ENCODE measurements around the gene GJD3.

Gene GJD3

DNA sequence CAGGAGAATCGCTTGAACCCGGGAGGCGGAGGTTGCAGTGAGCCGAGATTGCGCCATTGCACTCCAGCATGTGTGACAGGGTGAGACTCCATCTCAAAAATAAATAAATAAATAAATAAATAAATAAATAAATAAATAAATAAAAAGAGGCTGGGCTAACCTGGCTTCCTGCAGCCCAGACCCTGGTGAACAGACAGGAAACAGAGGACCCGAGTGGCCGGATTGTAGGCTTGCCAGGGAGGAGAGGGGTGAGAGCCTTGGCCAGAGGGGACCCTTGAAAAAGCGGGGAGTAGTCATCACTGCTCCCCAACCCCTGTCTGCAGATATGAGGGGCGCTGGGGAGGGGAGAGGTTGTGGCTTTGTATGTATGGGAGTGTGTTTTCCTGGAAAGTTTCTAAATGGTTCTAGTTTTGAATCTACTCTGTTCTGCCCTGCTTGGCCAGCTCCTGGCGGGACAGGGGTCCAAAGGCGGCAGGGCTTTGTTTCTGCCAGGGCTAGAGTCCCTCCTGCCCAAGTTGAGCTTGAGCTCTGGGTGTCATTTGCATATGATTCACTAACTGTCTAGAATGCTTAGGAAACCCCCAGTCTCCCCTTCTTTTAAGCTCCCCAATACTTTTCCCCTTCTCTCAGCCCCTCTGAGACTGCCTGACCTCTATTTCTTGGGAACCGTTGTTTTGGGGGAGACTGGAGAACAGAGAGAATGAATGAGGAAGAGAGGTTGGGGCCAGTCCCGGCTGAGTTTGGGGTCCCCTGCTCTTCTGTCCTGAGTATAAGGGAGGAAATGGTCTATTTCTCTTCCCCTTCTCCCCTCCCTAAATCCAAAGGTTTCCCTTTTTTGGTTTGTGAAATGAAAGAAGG, 39.2 kb downstream of the GJD3 start:
- peak; percentile 67 for FAIRE-seq
- DNase-seq (ENCODE audit: insufficient read length) = no peak
- TF ChIP-seq TAF1 (IDR thresholded peaks at IDR 0.05; ENCODE audit: borderline replicate concordance, low read depth, low read length) (no peak), POLR2A (IDR thresholded peaks at IDR 0.05; ENCODE audit: low read depth, low read length) (peak; percentile 49; the same call in 1 of the 2 replicates), POLR2AphosphoS5 (IDR thresholded peaks at IDR 0.05; ENCODE audit: low read depth, low read length) (peak; percentile 56; the same call in 1 of the 2 replicates)

DNA sequence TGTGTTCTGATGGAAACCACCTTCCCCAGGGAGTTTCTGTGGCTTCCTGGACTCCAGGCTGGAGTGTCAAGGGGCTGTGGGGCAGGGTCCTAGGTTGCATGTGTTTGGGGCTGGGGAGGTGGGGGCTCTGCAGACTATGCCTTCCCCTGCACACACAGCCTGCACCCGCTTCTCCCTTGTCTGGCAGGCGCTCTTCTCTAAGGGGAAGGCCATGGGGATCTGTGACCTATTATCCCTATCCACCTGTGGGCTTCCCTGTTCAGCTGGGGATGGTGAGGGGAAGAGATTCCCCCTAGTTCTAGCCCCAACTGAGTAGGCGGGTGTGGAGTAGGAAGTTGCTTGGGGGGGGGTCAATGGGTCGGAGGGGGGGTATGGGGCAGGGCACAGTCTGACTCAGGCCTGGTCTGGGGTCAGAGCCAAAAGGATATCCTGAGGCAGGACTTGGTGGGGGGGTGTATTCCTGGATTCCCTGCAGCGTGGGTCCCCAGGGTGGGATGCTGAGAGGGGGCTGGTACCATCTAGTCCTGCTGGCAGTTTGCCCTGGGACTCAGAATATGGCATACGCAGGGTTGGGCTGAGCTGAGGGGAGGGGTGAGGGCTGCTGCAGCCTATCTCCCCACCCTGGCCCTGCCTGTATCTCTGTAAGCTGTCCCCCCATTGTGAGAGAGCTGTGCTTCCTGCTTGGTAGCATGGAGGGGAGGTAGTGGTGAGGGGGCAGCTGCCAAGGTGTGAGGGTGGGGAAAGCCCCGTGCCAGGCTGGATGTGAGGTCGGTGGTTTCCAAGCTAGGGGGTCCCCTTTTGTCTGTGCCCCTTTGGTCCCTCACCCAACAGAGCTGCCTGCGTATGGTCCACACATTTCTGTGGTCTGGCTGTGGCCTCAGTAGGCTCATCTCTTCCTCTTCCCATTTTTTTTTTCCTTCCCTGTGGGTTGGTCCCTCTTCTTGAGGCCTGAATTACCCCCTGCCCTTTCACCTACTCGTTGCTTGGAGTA, 40.9 kb downstream of the GJD3 start:
- DNase-seq (ENCODE audit: insufficient read length) (no peak), FAIRE-seq (peak; percentile 78)
- TF ChIP-seq POLR2A (IDR thresholded peaks at IDR 0.05; ENCODE audit: low read depth, low read length) (peak; percentile 49; the same call in 1 of the 2 replicates), TAF1 (IDR thresholded peaks at IDR 0.05; ENCODE audit: borderline replicate concordance, low read depth, low read length) (no peak), POLR2AphosphoS5 (IDR thresholded peaks at IDR 0.05; ENCODE audit: low read depth, low read length) (peak; percentile 52; the same call in 1 of the 2 replicates)

DNA sequence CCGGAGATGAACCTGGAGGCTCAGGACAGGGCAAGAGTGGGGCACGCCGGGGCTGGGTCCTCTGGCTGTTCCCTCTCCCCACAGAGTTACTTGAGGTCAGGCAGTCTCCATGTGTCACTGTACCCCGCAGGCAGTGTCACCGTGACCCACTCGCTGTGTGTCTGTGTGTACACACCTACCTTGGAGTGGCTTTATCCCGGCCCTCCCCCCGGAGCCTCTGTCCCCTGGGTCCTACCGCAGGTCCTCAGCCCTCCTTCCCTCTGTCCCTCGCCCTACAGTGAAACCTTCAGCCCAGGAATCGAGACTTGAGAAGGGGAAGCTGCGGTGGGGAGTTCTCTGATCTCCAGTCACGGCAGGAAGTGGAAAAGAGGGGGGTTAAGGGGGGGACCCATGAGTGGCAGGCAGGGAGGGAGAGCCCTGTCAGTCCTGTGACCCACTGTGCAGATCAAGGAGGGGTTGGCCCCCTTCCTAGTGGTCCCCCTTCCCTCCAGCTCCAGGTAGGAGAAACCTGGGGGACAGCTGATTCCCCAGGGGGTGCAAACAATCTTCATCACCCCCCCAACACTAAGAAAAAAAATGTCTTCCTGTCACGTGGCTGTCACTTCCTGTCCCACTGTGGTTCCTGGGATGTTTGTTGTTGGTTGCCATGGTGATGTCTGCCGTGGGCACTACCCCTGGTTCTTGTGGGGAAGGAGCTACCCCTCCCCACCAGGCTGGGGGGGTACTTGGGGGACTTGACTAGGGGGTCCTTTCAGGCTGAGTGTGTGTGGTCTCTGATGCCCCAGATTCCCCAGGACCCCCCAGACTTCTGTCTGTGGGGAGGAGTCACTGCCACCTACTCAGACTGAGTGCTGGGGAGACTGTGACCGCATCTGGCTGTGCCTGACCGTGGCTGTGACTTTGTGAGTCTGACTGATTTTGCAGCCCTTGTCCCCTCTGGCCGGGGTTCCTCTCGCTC, 41.9 kb downstream of the GJD3 start:
- DNase-seq (ENCODE audit: insufficient read length) (peak; percentile 81), FAIRE-seq (peak; percentile 95)
- peak; percentile 66; the same call in 1 of the 2 replicates for TF ChIP-seq TAF1 (IDR thresholded peaks at IDR 0.05; ENCODE audit: borderline replicate concordance, low read depth, low read length)
- peak; percentile 89 for TF ChIP-seq POLR2AphosphoS5 (IDR thresholded peaks at IDR 0.05; ENCODE audit: low read depth, low read length)
- peak; percentile 84; the same call in 1 of the 2 replicates for TF ChIP-seq POLR2A (IDR thresholded peaks at IDR 0.05; ENCODE audit: low read depth, low read length)

DNA sequence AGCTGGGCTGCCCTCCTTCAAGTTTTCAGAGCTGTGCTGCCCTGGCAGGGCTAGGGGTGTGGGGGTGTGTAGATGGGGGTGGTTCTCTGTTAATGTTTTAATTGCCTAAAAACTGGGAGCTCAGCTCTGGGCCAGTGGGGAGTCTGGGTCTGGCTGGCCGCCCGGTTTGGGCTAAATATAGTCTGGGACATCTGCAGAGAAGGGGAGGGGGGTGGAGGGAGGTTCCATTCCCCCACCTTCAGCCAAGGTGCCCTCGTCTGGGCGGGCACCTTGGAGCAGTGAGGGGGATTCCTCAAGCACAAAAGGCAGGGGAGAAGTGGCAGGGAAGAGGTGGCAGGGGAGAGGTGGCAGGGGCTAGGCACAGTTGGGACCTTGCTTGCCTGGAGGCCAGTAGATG, 42.6 kb downstream of the GJD3 start:
- no peak for DNase-seq (ENCODE audit: insufficient read length)
- TF ChIP-seq POLR2A (IDR thresholded peaks at IDR 0.05; ENCODE audit: low read depth, low read length) (no peak), POLR2AphosphoS5 (IDR thresholded peaks at IDR 0.05; ENCODE audit: low read depth, low read length) (no peak), TAF1 (IDR thresholded peaks at IDR 0.05; ENCODE audit: borderline replicate concordance, low read depth, low read length) (no peak)
- no peak for FAIRE-seq

DNA sequence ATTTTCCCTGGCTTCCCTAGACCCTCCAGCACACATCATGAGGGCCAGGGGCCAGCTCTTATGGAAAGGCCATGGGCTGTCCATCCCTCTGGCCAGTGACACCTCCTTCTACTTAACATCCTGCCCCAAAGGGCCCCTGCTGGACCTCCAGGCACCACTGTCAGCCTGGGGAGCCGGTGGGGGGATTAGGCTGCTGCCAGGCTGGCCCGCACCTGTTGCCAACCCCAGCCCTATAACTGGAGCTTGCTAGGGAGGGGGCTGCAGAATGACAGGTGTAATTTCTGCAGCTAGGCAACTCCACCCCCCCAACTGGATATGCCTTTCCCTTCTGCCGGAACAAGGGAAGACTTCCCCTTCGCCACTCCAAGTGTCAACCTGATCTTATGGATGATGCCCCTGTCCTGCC, 43.0 kb downstream of the GJD3 start:
- no peak for TF ChIP-seq POLR2AphosphoS5 (IDR thresholded peaks at IDR 0.05; ENCODE audit: low read depth, low read length)
- TF ChIP-seq TAF1 (IDR thresholded peaks at IDR 0.05; ENCODE audit: borderline replicate concordance, low read depth, low read length) = no peak
- TF ChIP-seq POLR2A (IDR thresholded peaks at IDR 0.05; ENCODE audit: low read depth, low read length) = no peak
- DNase-seq (ENCODE audit: insufficient read length) = no peak
- FAIRE-seq = peak; percentile 46

DNA sequence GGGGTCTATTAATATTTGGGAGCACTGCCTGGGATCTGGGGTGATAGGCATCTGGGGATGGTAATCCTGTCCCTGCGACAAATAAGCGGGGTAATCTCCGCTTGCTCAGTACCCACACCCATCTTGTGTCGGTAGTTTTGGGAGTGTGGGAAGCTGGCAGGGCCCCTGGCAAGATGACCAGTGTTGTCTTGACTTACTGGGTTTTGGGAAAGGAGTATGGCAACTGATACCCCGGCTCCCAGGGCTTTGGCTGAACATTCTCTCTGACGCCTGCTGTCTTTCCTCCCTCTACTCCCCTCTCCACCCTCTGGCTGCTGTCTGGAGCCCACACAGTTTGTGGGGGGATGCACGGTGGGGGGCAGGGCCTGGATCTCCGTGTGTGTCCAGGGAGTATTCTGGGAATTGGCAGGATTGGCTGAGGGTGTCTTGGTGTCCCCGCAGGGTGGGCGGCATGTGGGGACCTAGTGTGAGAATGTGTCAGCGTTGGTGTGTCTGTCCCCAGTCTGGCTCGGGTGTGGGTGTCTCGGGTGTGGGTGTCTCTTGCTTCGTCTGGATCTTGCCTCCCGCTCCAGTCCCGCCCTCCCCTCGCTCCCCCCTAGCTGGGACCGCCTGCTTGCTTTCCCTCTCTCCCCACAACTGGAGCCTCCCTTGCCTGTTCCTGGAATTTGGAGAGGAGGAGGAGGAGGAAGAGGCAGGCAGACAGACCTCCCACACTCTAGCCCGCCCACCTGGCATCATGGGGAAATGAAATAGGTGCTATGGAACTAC, 43.6 kb downstream of the GJD3 start:
- DNase-seq (ENCODE audit: insufficient read length) = no peak
- FAIRE-seq = peak; percentile 21
- no peak for TF ChIP-seq TAF1 (IDR thresholded peaks at IDR 0.05; ENCODE audit: borderline replicate concordance, low read depth, low read length)
- no peak for TF ChIP-seq POLR2AphosphoS5 (IDR thresholded peaks at IDR 0.05; ENCODE audit: low read depth, low read length)
- no peak for TF ChIP-seq POLR2A (IDR thresholded peaks at IDR 0.05; ENCODE audit: low read depth, low read length)

DNA sequence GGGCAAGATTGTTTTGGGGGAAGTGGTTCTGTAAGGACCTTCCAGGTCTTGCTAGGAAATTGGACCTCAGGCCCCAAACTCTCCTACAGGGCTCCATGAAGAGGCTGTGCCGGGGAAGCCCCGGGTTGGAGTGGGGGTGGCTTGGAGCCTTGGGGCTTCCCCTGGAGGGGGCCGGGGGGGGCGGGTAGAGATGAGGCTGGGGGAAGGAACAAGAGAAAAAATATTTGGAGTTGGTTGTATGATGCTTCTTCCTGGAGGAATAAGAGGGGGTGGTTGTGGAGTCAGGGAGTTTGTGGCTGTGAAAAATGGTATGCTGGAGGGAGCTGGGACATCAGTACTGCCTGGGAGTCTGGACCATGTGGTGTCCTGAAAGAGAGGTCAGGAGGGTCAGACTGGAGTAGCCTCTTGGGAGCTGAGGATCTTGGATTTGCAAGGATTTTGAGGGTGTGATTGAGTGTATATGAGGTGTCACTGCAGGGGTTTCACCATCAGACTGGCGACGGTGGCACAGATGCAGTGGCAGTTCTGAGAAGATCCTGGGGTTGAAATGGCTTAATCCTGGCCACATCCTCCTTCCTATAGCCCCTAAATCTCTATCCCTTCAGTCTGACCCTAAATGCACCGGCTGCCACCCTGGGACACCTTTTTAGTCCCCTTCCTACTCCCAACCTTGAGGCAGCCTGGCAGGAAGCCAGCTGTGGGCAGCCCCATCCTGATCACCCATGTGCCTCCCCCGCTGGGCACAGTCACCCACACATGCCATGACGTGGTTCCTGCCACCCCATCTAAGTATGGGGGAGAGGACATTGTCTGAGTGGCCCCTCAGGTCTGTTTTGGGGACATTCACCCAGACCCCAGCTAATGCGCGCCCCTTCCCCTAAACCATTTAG, 44.6 kb downstream of the GJD3 start:
- DNase-seq (ENCODE audit: insufficient read length) (no peak), FAIRE-seq (no peak)

DNA sequence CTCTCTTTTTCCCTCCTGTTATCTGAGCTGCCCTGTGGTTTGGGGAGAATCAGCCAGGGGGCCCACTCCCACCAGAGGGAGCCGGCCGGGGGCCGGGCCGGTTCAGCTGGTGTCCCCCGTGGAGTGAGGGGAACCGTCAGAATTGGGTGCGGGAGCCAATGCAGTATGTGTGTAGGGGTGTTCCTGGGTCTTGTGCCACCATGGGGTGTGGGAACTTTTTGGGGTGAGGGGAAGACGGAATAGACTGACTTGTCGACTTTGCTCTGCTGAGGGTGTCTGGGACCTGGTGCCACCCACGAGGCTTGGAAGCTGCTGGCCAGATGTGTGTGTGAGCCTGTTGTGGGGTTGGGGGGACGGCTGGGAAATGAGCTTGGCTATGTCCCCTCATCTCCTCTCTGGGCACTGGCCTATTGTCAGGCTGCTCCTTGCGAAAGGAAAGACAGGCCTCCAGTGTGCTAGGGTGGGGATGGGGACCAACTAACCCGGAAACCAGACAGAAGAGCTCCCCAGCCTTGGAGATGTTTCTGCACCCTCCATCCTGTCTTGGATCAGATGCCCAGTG, 45.6 kb downstream of the GJD3 start:
- no peak for TF ChIP-seq POLR2AphosphoS5 (IDR thresholded peaks at IDR 0.05; ENCODE audit: low read depth, low read length)
- DNase-seq (ENCODE audit: insufficient read length) (no peak), FAIRE-seq (peak; percentile 74)

More for the DNA sequence above, 44.6 kb downstream of the GJD3 start:
- TF ChIP-seq POLR2AphosphoS5 (IDR thresholded peaks at IDR 0.05; ENCODE audit: low read depth, low read length) (no peak), POLR2A (IDR thresholded peaks at IDR 0.05; ENCODE audit: low read depth, low read length) (no peak), TAF1 (IDR thresholded peaks at IDR 0.05; ENCODE audit: borderline replicate concordance, low read depth, low read length) (no peak)
